Colonic mucosa (tissue), 4 donors: ENCODE measurements around the gene IMMP2L. TPM values are rescaled to one million over a fixed set of nuclear protein-coding genes. Genes with fewer than 3 reads are reported as not detected.
"Not testable (repeated sequence)": the region's sequence is repeated elsewhere in the genome, so short reads cannot be mapped to it uniquely, and the experiment has no call there.

Source experiments
- DNase-seq: peaks from one replicate; pipeline ENCODE4 v3.0.0-alpha.2; 2020
- H3K27ac ChIP-seq: fragments of 200-600 bp; one replicate; pipeline ENCODE4 v1.8.0; 2021
- H3K27me3 ChIP-seq: fragments of 200-600 bp; one replicate; pipeline ENCODE4 v1.8.0; 2021
- H3K36me3 ChIP-seq: fragments of 200-600 bp; one replicate; pipeline ENCODE4 v1.8.0; 2021
- H3K4me1 ChIP-seq: fragments of 200-600 bp; one replicate; pipeline ENCODE4 v1.8.0; 2021; ENCODE audit warnings: mild to moderate bottlenecking
- H3K4me3 ChIP-seq: fragments of 200-600 bp; one replicate; pipeline ENCODE4 v1.8.0; 2021
- H3K9ac ChIP-seq, 2 donors: one replicate each; pipeline ENCODE4 v1.7.0; 2013; ENCODE audit warnings: control low read depth in 2 of 2, low read depth in 2 of 2, low read length in 2 of 2
- H3K9me3 ChIP-seq: fragments of 200-600 bp; one replicate; pipeline ENCODE4 v1.8.0; 2021
- intact Hi-C: fragments of 100-400 bp; cut with DNase I; formaldehyde crosslinking; loops from one replicate; pipeline ENCODE4 v1.14.1; 2022
- total RNA-seq, 2 donors: library from RNA; stranded (reverse); fragmentation: NEBNext Ultra II Directional in 1 of 2; extraction: Animal tissue kit (Norgen Biotek cat#: 25700) in 1 of 2; gene quantifications; one replicate each; pipeline ENCODE4 v1.2.1, GENCODE V29; 2021
- TF ChIP-seq, protein P1 (sequence below): fragments of 200-600 bp; IDR thresholded peaks from one replicate; pipeline ENCODE4 v1.8.0; 2022; ENCODE audit warnings: antibody characterized with exemption, mild to moderate bottlenecking
- donor health status: healthy.
- donor health status: DM: no; HTN: no; CAD: no.
- donor health status: DM: no; HTN: no; CAD: no.

The IMMP2L gene
- total RNA-seq, 2 donors from 2014 or later = 13.4 to 15.4 TPM

DNA sequence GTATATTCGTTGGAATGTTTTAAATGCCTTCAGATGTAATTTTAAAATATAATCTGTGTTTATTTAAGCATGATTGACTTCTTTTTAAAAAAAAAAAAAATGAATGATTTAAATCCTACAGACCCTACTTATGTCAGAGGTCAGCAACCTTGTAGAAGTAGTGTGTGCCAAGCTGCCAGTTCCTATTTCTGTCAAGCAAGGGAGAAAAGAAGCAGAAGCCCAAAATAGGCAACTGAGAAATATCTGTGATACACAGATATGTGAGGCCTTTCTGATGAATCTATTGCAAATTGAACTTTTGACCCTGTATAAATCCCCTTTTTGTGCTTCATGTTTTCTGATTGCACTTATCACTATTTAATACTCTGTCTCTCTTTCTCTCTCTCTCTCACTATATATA, 271.9 kb downstream of the IMMP2L start:
- intact Hi-C loops = no loop called here
- no peak for DNase-seq
- Histone ChIP-seq H3K36me3 (no peaks in the 10 kb centered on the region), H3K9ac (no peak overlapping the region), H3K27me3 (no peaks in the 10 kb centered on the region), H3K27ac (no peak overlapping the region), H3K4me3 (no peak overlapping the region), H3K9me3 (no peaks in the 10 kb centered on the region), H3K4me1 (no peaks in the 10 kb centered on the region)
- TF ChIP-seq, protein P1, sequence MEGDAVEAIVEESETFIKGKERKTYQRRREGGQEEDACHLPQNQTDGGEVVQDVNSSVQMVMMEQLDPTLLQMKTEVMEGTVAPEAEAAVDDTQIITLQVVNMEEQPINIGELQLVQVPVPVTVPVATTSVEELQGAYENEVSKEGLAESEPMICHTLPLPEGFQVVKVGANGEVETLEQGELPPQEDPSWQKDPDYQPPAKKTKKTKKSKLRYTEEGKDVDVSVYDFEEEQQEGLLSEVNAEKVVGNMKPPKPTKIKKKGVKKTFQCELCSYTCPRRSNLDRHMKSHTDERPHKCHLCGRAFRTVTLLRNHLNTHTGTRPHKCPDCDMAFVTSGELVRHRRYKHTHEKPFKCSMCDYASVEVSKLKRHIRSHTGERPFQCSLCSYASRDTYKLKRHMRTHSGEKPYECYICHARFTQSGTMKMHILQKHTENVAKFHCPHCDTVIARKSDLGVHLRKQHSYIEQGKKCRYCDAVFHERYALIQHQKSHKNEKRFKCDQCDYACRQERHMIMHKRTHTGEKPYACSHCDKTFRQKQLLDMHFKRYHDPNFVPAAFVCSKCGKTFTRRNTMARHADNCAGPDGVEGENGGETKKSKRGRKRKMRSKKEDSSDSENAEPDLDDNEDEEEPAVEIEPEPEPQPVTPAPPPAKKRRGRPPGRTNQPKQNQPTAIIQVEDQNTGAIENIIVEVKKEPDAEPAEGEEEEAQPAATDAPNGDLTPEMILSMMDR = no peak

DNA sequence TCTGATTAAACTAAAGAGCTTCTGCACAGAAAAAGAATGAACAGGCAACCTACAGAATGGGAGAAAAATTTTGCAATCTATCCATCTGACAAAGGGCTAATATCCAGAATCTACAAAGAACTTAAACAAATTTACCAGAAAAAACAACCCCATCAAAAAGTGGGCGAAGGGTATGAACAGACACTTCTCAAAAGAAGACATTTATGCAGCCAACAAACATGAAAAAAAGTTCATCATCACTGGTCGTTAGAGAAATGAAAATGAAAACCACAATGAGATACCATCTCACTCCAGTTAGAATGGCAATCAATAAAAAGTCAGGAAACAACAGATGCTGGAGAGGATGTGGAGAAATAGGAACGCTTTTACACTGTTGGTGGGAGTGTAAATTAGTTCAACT, 273.9 kb downstream of the IMMP2L start:
- H3K4me1 ChIP-seq, intact Hi-C loops, H3K4me3 ChIP-seq, H3K27ac ChIP-seq, H3K27me3 ChIP-seq, H3K9me3 ChIP-seq, H3K9ac ChIP-seq, DNase-seq, H3K36me3 ChIP-seq: not testable (repeated sequence)

DNA sequence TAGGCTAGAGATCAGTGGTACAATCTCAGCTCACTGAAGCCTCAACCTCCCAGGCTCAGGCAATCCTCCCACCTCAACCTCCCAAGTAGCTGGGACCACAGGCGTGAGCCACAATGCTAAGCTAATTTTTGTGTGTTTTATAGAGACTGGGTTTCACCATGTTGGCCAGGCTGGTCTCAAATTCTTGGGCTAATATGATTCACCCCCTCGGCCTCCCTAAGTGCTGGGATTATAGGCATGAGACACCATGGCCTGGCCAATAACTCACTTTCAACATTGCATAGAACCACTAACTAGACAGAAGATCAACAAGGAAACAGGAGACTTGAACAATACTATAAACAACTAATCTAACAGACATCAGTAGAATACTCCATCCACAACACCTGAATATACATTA, 279.7 kb downstream of the IMMP2L start:
- H3K9me3 ChIP-seq = no peaks in the 10 kb centered on the region
- DNase-seq = no peak
- no peak overlapping the region for H3K4me3 ChIP-seq
- H3K36me3 ChIP-seq = no peaks in the 10 kb centered on the region
- H3K27me3 ChIP-seq = no peaks in the 10 kb centered on the region
- TF ChIP-seq, protein P1 = no peak
- intact Hi-C loops = no loop called here
- H3K27ac ChIP-seq = no peak overlapping the region
- H3K4me1 ChIP-seq = no peaks in the 10 kb centered on the region
- no peak overlapping the region for H3K9ac ChIP-seq

DNA sequence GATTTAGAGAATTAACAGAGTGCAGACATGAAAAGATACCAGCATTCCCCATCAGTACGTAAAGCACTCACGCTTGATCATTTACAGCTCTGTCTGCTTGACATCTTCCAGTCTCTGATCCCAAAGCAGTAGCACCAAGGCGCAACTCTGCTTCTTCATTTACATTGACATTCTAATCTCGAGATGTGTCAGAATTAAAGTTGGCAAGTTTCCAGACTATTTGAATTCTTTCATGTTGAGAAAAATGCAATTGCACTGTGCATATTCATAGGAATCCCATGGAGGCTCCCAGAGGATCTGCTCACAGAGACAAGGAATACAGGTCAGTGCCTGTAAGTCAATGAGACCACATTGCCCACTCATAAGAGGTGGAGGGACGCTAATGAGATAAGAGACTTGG, 287.4 kb downstream of the IMMP2L start:
- DNase-seq = no peak
- no peaks in the 10 kb centered on the region for H3K27me3 ChIP-seq
- no peaks in the 10 kb centered on the region for H3K36me3 ChIP-seq
- TF ChIP-seq, protein P1 = no peak
- no peaks in the 10 kb centered on the region for H3K4me1 ChIP-seq
- intact Hi-C loops = no loop called here
- H3K4me3 ChIP-seq = no peak overlapping the region
- no peaks in the 10 kb centered on the region for H3K9me3 ChIP-seq
- H3K27ac ChIP-seq = no peak overlapping the region
- H3K9ac ChIP-seq = no peak overlapping the region

DNA sequence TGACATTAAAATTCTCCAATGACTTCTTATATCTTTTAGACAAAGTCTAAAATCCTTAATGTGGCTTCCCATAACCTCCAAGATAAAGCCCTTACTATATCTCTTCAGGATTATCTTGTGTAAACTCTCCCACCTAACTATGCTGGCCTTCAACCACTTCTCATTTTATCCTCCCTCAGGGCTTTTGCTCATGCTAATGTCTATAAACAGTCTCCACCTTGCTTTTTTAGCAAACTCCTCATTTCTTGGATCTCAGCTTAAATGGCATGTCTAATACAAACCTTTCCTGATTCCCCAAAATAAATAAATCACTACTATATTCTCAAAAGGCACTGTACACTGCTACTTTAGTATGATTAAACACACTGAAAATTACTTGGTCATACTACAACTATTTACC, 290.2 kb downstream of the IMMP2L start:
- no peak overlapping the region for H3K27ac ChIP-seq
- H3K36me3 ChIP-seq = no peaks in the 10 kb centered on the region
- TF ChIP-seq, protein P1 = no peak
- no peaks in the 10 kb centered on the region for H3K27me3 ChIP-seq
- no peak overlapping the region for H3K9ac ChIP-seq
- H3K4me3 ChIP-seq = no peak overlapping the region
- no peaks in the 10 kb centered on the region for H3K4me1 ChIP-seq
- no peak for DNase-seq
- H3K9me3 ChIP-seq = no peaks in the 10 kb centered on the region
- intact Hi-C loops = no loop called here

DNA sequence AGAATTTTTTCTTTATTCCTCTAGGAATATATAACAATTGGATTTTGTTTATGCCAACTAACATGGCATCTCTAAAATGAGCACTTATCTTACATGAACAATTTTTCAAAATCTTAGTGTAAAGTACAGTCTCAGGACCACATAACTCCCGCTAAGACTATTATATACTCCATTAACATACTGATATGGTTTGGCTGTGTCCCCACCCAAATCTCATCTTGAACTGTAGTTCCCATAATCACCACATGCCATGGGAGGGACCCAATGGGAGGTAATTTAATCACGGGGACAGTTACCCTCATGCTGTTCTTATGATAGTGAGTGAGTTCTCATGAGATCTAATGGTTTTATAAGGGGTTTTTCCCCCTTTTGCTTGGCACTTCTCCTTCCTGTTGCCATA, 291.5 kb downstream of the IMMP2L start:
- DNase-seq, H3K4me3 ChIP-seq, H3K27ac ChIP-seq, intact Hi-C loops, H3K9ac ChIP-seq, H3K9me3 ChIP-seq, H3K27me3 ChIP-seq, H3K4me1 ChIP-seq, H3K36me3 ChIP-seq: not testable (repeated sequence)

DNA sequence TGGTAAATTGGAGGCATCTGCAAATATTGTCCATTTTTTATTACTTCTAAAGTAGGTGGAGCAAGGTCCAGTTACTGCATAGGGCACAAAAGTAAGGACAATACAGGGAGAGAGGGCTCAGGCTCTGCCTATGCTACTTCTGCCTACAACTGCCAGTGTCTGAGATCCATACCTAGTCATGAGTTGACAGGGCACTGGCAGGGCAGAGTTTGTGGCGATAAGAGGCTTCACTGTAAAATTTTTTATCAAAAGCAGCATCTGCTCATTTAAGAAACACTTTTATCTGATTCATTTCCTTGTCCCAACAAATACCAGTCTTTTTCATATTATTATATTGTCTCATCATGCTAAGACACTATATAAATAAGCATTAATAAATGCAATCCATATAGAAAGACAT, 293.4 kb downstream of the IMMP2L start:
- H3K4me1 ChIP-seq = no peaks in the 10 kb centered on the region
- H3K9ac ChIP-seq = no peak overlapping the region
- no peak overlapping the region for H3K27ac ChIP-seq
- no peak overlapping the region for H3K4me3 ChIP-seq
- no peak for DNase-seq
- H3K36me3 ChIP-seq = no peaks in the 10 kb centered on the region
- TF ChIP-seq, protein P1 = no peak
- H3K27me3 ChIP-seq = no peaks in the 10 kb centered on the region
- H3K9me3 ChIP-seq = no peaks in the 10 kb centered on the region
- intact Hi-C loops = no loop called here
